ENCODE measurements around the gene ZMYM3. TPM values are rescaled to one million over a fixed set of nuclear protein-coding genes. Genes with fewer than 3 reads are reported as not detected.
"Not testable (repeated sequence)": the region's sequence is repeated elsewhere in the genome, so short reads cannot be mapped to it uniquely, and the experiment has no call there.

The ZMYM3 gene
- total RNA-seq, 1 donor from 2014 or later, result 20.1 TPM

- H3K27me3 Mint-ChIP-seq, result peaks cover 5% of the 10 kb centered on the region
- peaks cover 12% of the 10 kb centered on the region for H3K4me1 Mint-ChIP-seq
- no peak for DNase-seq
- H3K4me3 Mint-ChIP-seq, result peak overlapping the region; percentile 97
- intact Hi-C loops (cut with micrococcal nuclease), result loop anchor here (1.0 to 2.0 kb wide), 7 partner anchors 28 to 250 kb away; partner anchors contain the start of genes MED12, SNX12, TAF1 and ZMYM3
- no peaks in the 10 kb centered on the region for H3K9me3 Mint-ChIP-seq
- peak overlapping the region; percentile 99 for H3K27ac Mint-ChIP-seq
- H3K36me3 Mint-ChIP-seq (ENCODE audit: low read depth), result peaks cover 24% of the 10 kb centered on the region
Observed at GRCh38 chrX:71282514-71283402, 28.8 kb upstream of the ZMYM3 start.

GRCh38 chrX:71281300-71281699 lies 27.4 kb upstream of the ZMYM3 start:
- H3K4me3 Mint-ChIP-seq; H3K27ac Mint-ChIP-seq; H3K9me3 Mint-ChIP-seq; H3K27me3 Mint-ChIP-seq; intact Hi-C loops (cut with micrococcal nuclease): not testable (repeated sequence)
- DNase-seq, result peak; percentile 54
- H3K4me1 Mint-ChIP-seq, result peaks cover 12% of the 10 kb centered on the region
- peaks cover 16% of the 10 kb centered on the region for H3K36me3 Mint-ChIP-seq (ENCODE audit: low read depth)

GRCh38 chrX:71272313-71272712 lies 18.4 kb upstream of the ZMYM3 start:
- DNase-seq; H3K4me3 Mint-ChIP-seq; H3K4me1 Mint-ChIP-seq; H3K27ac Mint-ChIP-seq; intact Hi-C loops (cut with micrococcal nuclease); H3K27me3 Mint-ChIP-seq; H3K9me3 Mint-ChIP-seq; H3K36me3 Mint-ChIP-seq (ENCODE audit: low read depth): not testable (repeated sequence)

- Mint-ChIP-seq H3K9me3 (no peaks in the 10 kb centered on the region), H3K27me3 (peaks cover 1% of the 10 kb centered on the region), H3K4me3 (no peak overlapping the region), H3K36me3 (ENCODE audit: low read depth) (no peaks in the 10 kb centered on the region), H3K4me1 (no peaks in the 10 kb centered on the region), H3K27ac (no peak overlapping the region)
- intact Hi-C loops (cut with micrococcal nuclease), result no loop called here
- no peak for DNase-seq
Observed at GRCh38 chrX:71269801-71270395, 16.0 kb upstream of the ZMYM3 start.

GRCh38 chrX:71268624-71269023 lies 14.7 kb upstream of the ZMYM3 start:
- H3K36me3 Mint-ChIP-seq (ENCODE audit: low read depth), result not testable (repeated sequence)

GRCh38 chrX:71256856-71257255 lies 2.9 kb upstream of the ZMYM3 start:
- DNase-seq, result no peak
- Mint-ChIP-seq H3K27me3 (peaks cover 2% of the 10 kb centered on the region), H3K9me3 (no peaks in the 10 kb centered on the region), H3K27ac (no peak overlapping the region), H3K4me3 (no peak overlapping the region), H3K36me3 (ENCODE audit: low read depth) (no peaks in the 10 kb centered on the region), H3K4me1 (peaks cover 20% of the 10 kb centered on the region)
- intact Hi-C loops (cut with micrococcal nuclease), result loop anchor here (10.0 kb wide), 1 partner anchor 152 kb away; the partner anchor contains the start of gene CXorf65

More at GRCh38 chrX:71268624-71269023, 14.7 kb upstream of the ZMYM3 start:
- H3K9me3 Mint-ChIP-seq; DNase-seq; H3K4me1 Mint-ChIP-seq; H3K4me3 Mint-ChIP-seq; H3K27me3 Mint-ChIP-seq; intact Hi-C loops (cut with micrococcal nuclease); H3K27ac Mint-ChIP-seq: not testable (repeated sequence)

GRCh38 chrX:71256051-71256450 lies 2.1 kb upstream of the ZMYM3 start:
- Mint-ChIP-seq H3K36me3 (ENCODE audit: low read depth) (peaks cover 4% of the 10 kb centered on the region), H3K4me1 (peaks cover 26% of the 10 kb centered on the region), H3K9me3 (no peaks in the 10 kb centered on the region), H3K27me3 (peaks cover 2% of the 10 kb centered on the region), H3K4me3 (no peak overlapping the region), H3K27ac (peak overlapping the region; percentile 26)
- intact Hi-C loops (cut with micrococcal nuclease), result loop anchor here (10.0 kb wide), 1 partner anchor 151 kb away; the partner anchor contains the start of gene CXorf65
- no peak for DNase-seq

- intact Hi-C loops (cut with micrococcal nuclease), result loop anchor here (1.0 to 10.0 kb wide), 6 partner anchors 30 to 596 kb away; partner anchors contain the start of genes CXorf65, NONO and TAF1
- H3K27ac Mint-ChIP-seq, result peak overlapping the region; percentile 88
- peaks cover 18% of the 10 kb centered on the region for H3K36me3 Mint-ChIP-seq (ENCODE audit: low read depth)
- DNase-seq, result peak; percentile 80
- no peaks in the 10 kb centered on the region for H3K9me3 Mint-ChIP-seq
- peaks cover 28% of the 10 kb centered on the region for H3K4me1 Mint-ChIP-seq
- peaks cover 2% of the 10 kb centered on the region for H3K27me3 Mint-ChIP-seq
- peak overlapping the region; percentile 93 for H3K4me3 Mint-ChIP-seq
Observed at GRCh38 chrX:71253253-71254091, 468 bp downstream of the ZMYM3 start.

- DNase-seq, result no peak
- peak overlapping the region; percentile 93 for H3K4me3 Mint-ChIP-seq
Observed at GRCh38 chrX:71252221-71252620, 1.7 kb downstream of the ZMYM3 start.

GRCh38 chrX:71251466-71251973 lies 2.4 kb downstream of the ZMYM3 start:
- intact Hi-C loops (cut with micrococcal nuclease), result loop anchor here (5.0 to 10.0 kb wide), 4 partner anchors 54 to 594 kb away; partner anchors contain the start of gene CXorf65
- Mint-ChIP-seq H3K36me3 (ENCODE audit: low read depth) (peaks cover 25% of the 10 kb centered on the region), H3K4me1 (peaks cover 28% of the 10 kb centered on the region), H3K27me3 (peaks cover 2% of the 10 kb centered on the region), H3K27ac (peak overlapping the region; percentile 85), H3K4me3 (peak overlapping the region; percentile 93), H3K9me3 (no peaks in the 10 kb centered on the region)
- peak; percentile 72 for DNase-seq

More at GRCh38 chrX:71252221-71252620, 1.7 kb downstream of the ZMYM3 start:
- H3K27ac Mint-ChIP-seq, result peak overlapping the region; percentile 12
- intact Hi-C loops (cut with micrococcal nuclease), result loop anchor here (5.0 to 10.0 kb wide), 4 partner anchors 55 to 595 kb away; partner anchors contain the start of gene CXorf65
- H3K27me3 Mint-ChIP-seq, result peaks cover 2% of the 10 kb centered on the region
- peaks cover 28% of the 10 kb centered on the region for H3K4me1 Mint-ChIP-seq
- no peaks in the 10 kb centered on the region for H3K9me3 Mint-ChIP-seq
- H3K36me3 Mint-ChIP-seq (ENCODE audit: low read depth), result peaks cover 23% of the 10 kb centered on the region

- no peaks in the 10 kb centered on the region for H3K9me3 Mint-ChIP-seq
- peaks cover 27% of the 10 kb centered on the region for H3K36me3 Mint-ChIP-seq (ENCODE audit: low read depth)
- H3K4me3 Mint-ChIP-seq, result peak overlapping the region; percentile 93
- H3K4me1 Mint-ChIP-seq, result peaks cover 28% of the 10 kb centered on the region
- H3K27ac Mint-ChIP-seq, result no peak overlapping the region
- DNase-seq, result no peak
- H3K27me3 Mint-ChIP-seq, result peaks cover 2% of the 10 kb centered on the region
- intact Hi-C loops (cut with micrococcal nuclease), result loop anchor here (5.0 to 10.0 kb wide), 4 partner anchors 54 to 594 kb away; partner anchors contain the start of gene CXorf65
Observed at GRCh38 chrX:71250841-71251240, 3.1 kb downstream of the ZMYM3 start.

- no peak overlapping the region for H3K27ac Mint-ChIP-seq
- DNase-seq, result no peak
- no peaks in the 10 kb centered on the region for H3K4me1 Mint-ChIP-seq
- no peaks in the 10 kb centered on the region for H3K27me3 Mint-ChIP-seq
- intact Hi-C loops (cut with micrococcal nuclease), result no loop called here
- H3K9me3 Mint-ChIP-seq, result no peaks in the 10 kb centered on the region
- H3K36me3 Mint-ChIP-seq (ENCODE audit: low read depth), result peaks cover 53% of the 10 kb centered on the region
- no peak overlapping the region for H3K4me3 Mint-ChIP-seq
Observed at GRCh38 chrX:71245159-71245558, 8.8 kb downstream of the ZMYM3 start.

Data from activated CD4-positive, alpha-beta T cell treated with anti-CD3 and anti-CD28 coated beads, Interleukin-2, amount 10 ng/mL, durations not matched to agents 24 days and 14 days (primary cell).